H1 (cell line): ENCODE data around the gene TARP.

Source experiments
- CTCF ChIA-PET: fragments of 300-600 bp; sonication (Branson Sonifier 250); formaldehyde crosslinking; loops from one replicate; lab custom pipeline; 2021; ENCODE audit not compliant: partially characterized antibody; lab: Charles Lee
- POLR2A ChIA-PET: fragments of 300-600 bp; sonication (Branson Sonifier 250); formaldehyde crosslinking; loops from one replicate; lab custom pipeline; 2021; ENCODE audit warnings: inconsistent platforms; ENCODE audit not compliant: partially characterized antibody; lab: Charles Lee
- DNase-seq, 2 experiments: peaks; one replicate each; pipeline versions ENCODE4 v3.0.0 to v3.0.0-alpha.2; 2010 to 2022; ENCODE audit warnings: low spot score in 2 of 2, low read depth in 1 of 2, mixed read lengths in 1 of 2
- FAIRE-seq: peaks from 2 replicates; lab custom pipeline; 2011; peaks lifted over from hg19 to GRCh38; lab: Jason Lieb, UNC
- H2AFZ ChIP-seq: 2 replicates; pipeline ENCODE4 v1.8.1; 2012; ENCODE audit warnings: low read length, inconsistent platforms
- H2AK5ac ChIP-seq: 2 replicates; pipeline ENCODE4 v1.6.1; 2013; ENCODE audit warnings: low read depth, low read length
- H2BK120ac ChIP-seq: replicated peaks from 2 replicates; pipeline ENCODE3; 2013; ENCODE audit warnings: low read depth, low read length, inconsistent platforms
- H2BK12ac ChIP-seq: 2 replicates; pipeline ENCODE4 v1.6.1; 2013; ENCODE audit warnings: low read depth, low read length
- H2BK15ac ChIP-seq: 2 replicates; pipeline ENCODE4 v1.6.1; 2013; ENCODE audit warnings: low read length
- H2BK20ac ChIP-seq: 2 replicates; pipeline ENCODE4 v1.6.1; 2013; ENCODE audit warnings: low read length
- H2BK5ac ChIP-seq: 2 replicates; pipeline ENCODE4 v1.6.1; 2013; ENCODE audit warnings: low read depth, low read length
- H3K14ac ChIP-seq: 2 replicates; pipeline ENCODE4 v1.6.1; 2013; ENCODE audit warnings: inconsistent platforms; ENCODE audit not compliant: insufficient read length
- H3K18ac ChIP-seq: 2 replicates; pipeline ENCODE4 v1.6.1; 2013; ENCODE audit warnings: low read length; ENCODE audit errors: extremely low read depth
- H3K23ac ChIP-seq: 2 replicates; pipeline ENCODE4 v1.6.1; 2013; ENCODE audit warnings: inconsistent platforms; ENCODE audit not compliant: insufficient read length
- H3K23me2 ChIP-seq: 2 replicates; pipeline ENCODE4 v1.6.1; 2013; ENCODE audit warnings: low read depth, low read length
- H3K27ac ChIP-seq: 2 replicates; pipeline ENCODE4 v1.6.1; 2011; ENCODE audit warnings: low read depth, low read length, inconsistent platforms
- H3K27me3 ChIP-seq, 4 experiments: replicated peaks in 1 of 4; 1 replicate in 1 of 4; 2 replicates in 3 of 4; pipeline versions ENCODE4 v1.6.1 to v1.8.1; 2011 to 2013; ENCODE audit warnings: low read length in 3 of 4, mild to moderate bottlenecking in 3 of 4, inconsistent platforms in 2 of 4, mixed read lengths in 2 of 4, moderate library complexity in 1 of 4; ENCODE audit not compliant: control insufficient read depth in 3 of 4, insufficient read depth in 3 of 4; ENCODE audit errors: extremely low read depth in 1 of 4
- H3K36me3 ChIP-seq, 4 experiments: 2 replicates each; pipeline versions ENCODE4 v1.6.1 to v1.8.1; 2011 to 2013; ENCODE audit warnings: mild to moderate bottlenecking in 4 of 4, low read length in 3 of 4, moderate library complexity in 2 of 4, control low read depth in 1 of 4, inconsistent platforms in 1 of 4; ENCODE audit not compliant: insufficient read depth in 4 of 4, control insufficient read depth in 2 of 4
- H3K4ac ChIP-seq: replicated peaks from 2 replicates; pipeline ENCODE3; 2013; ENCODE audit warnings: low read length, low read depth, mixed read lengths, inconsistent platforms; ENCODE audit not compliant: insufficient read length
- H3K4me1 ChIP-seq, 4 experiments: replicated peaks in 1 of 4; 1 replicate in 1 of 4; 2 replicates in 3 of 4; pipeline versions ENCODE4 v1.6.1 to v1.8.1; 2011 to 2013; ENCODE audit warnings: low read length in 3 of 4, inconsistent platforms in 2 of 4, mixed read lengths in 1 of 4; ENCODE audit not compliant: insufficient read depth in 4 of 4, control insufficient read depth in 3 of 4
- H3K4me2 ChIP-seq, 2 experiments: 2 replicates each; pipeline versions ENCODE4 v1.6.1 to v1.8.1; 2011 to 2013; ENCODE audit warnings: low read depth in 2 of 2, low read length in 2 of 2, control low read depth in 1 of 2, inconsistent platforms in 1 of 2, mild to moderate bottlenecking in 1 of 2; ENCODE audit not compliant: insufficient read depth in 1 of 2
- H3K4me3 ChIP-seq, 4 experiments: fragments of 200-600, 300-600 bp in 1 of 4; sonication (generic), shearing (Covaris generic), sonication (Bioruptor Twin) in 1 of 4; 2 replicates each; pipeline versions ENCODE4 v1.5.1 to v1.8.1; 2011 to 2016; ENCODE audit warnings: low read length in 4 of 4, low read depth in 3 of 4, control low read depth in 2 of 4, inconsistent platforms in 2 of 4, mild to moderate bottlenecking in 2 of 4, mixed read lengths in 1 of 4, moderate library complexity in 1 of 4; ENCODE audit not compliant: insufficient read depth in 2 of 4; ENCODE audit errors: extremely low read depth in 1 of 4
- H3K56ac ChIP-seq: replicated peaks from 2 replicates; pipeline ENCODE3; 2013; ENCODE audit warnings: low read depth, mild to moderate bottlenecking, mixed read lengths, low read length, inconsistent platforms; ENCODE audit not compliant: insufficient read length
- H3K79me1 ChIP-seq: 2 replicates; pipeline ENCODE4 v1.6.1; 2013; ENCODE audit warnings: low read depth, low read length, control low read depth
- H3K79me2 ChIP-seq, 2 experiments: 2 replicates each; pipeline versions ENCODE4 v1.6.1 to v1.8.1; 2012 to 2013; ENCODE audit warnings: low read length in 2 of 2, mild to moderate bottlenecking in 2 of 2, inconsistent platforms in 1 of 2; ENCODE audit not compliant: insufficient read depth in 2 of 2, control insufficient read depth in 1 of 2
- H3K9ac ChIP-seq, 4 experiments: replicated peaks in 1 of 4; 1 replicate in 1 of 4; 2 replicates in 3 of 4; pipeline versions ENCODE4 v1.6.1 to v1.8.1; 2011 to 2013; ENCODE audit warnings: low read depth in 3 of 4, low read length in 3 of 4, control low read depth in 2 of 4, mild to moderate bottlenecking in 2 of 4, moderate library complexity in 2 of 4, inconsistent platforms in 1 of 4; ENCODE audit errors: extremely low read depth in 1 of 4
- H3K9me3 ChIP-seq, 2 experiments: 2 replicates each; pipeline versions ENCODE4 v1.6.1 to v1.8.1; 2012 to 2013; ENCODE audit warnings: mild to moderate bottlenecking in 2 of 2, moderate library complexity in 2 of 2, control low read depth in 1 of 2, inconsistent platforms in 1 of 2, low read depth in 1 of 2, low read length in 1 of 2, mixed read lengths in 1 of 2; ENCODE audit not compliant: insufficient read depth in 2 of 2
- H4K20me1 ChIP-seq, 2 experiments: replicated peaks in 1 of 2; 2 replicates each; pipeline versions ENCODE3 to v1.8.1; 2011 to 2013; ENCODE audit warnings: inconsistent platforms in 2 of 2, low read length in 2 of 2, mild to moderate bottlenecking in 1 of 2; ENCODE audit not compliant: insufficient read depth in 2 of 2, control insufficient read depth in 1 of 2
- H4K5ac ChIP-seq: 2 replicates; pipeline ENCODE4 v1.6.1; 2013; ENCODE audit warnings: low read length, low read depth, mixed read lengths, inconsistent platforms; ENCODE audit not compliant: insufficient read length
- H4K8ac ChIP-seq: 2 replicates; pipeline ENCODE4 v1.8.0; 2013; ENCODE audit warnings: mild to moderate bottlenecking, moderate library complexity, low read length, inconsistent platforms; ENCODE audit not compliant: insufficient read depth; ENCODE audit errors: extremely low read depth
- H4K91ac ChIP-seq: replicated peaks from 2 replicates; pipeline ENCODE3; 2013; ENCODE audit warnings: low read length, mixed read lengths, inconsistent platforms; ENCODE audit not compliant: insufficient read length
- CHD1 ChIP-seq: IDR thresholded peaks from 2 replicates; pipeline ENCODE4 v1.6.1; 2012; ENCODE audit warnings: low read depth, low read length, improper control_type of control experiment
- GABPA ChIP-seq: IDR thresholded peaks from 2 replicates; pipeline ENCODE4 v1.6.1; 2011; ENCODE audit warnings: mild to moderate bottlenecking, low read length, moderate library complexity, borderline replicate concordance; ENCODE audit not compliant: insufficient read depth
- JUN ChIP-seq: IDR thresholded peaks from 2 replicates; pipeline ENCODE4 v1.6.1; 2011; ENCODE audit warnings: low read depth, mild to moderate bottlenecking, improper control_type of control experiment, low read length
- KDM5A ChIP-seq: fragments of 200-600 bp; IDR thresholded peaks from 2 replicates; pipeline ENCODE4 v1.7.1; 2012; ENCODE audit warnings: mild to moderate bottlenecking, low read length, inconsistent platforms, mixed read lengths
- MAX ChIP-seq: IDR thresholded peaks from 2 replicates; pipeline ENCODE4 v1.6.1; 2012; ENCODE audit warnings: inconsistent platforms
- PHF8 ChIP-seq: fragments of 200-600 bp; sonication (generic); conservative IDR thresholded peaks from 2 replicates; pipeline ENCODE4 v1.7.1; 2012; ENCODE audit warnings: low read depth, mild to moderate bottlenecking, inconsistent platforms, low read length, moderate library complexity
- SRF ChIP-seq: IDR thresholded peaks from 2 replicates; pipeline ENCODE4 v1.6.1; 2011; ENCODE audit warnings: mild to moderate bottlenecking, low read depth, low read length, moderate library complexity
- TBP ChIP-seq: IDR thresholded peaks from 2 replicates; pipeline ENCODE4 v1.6.1; 2011; ENCODE audit warnings: low read depth, low read length, improper control_type of control experiment
- USF2 ChIP-seq: IDR thresholded peaks from 2 replicates; pipeline ENCODE4 v1.6.1; 2011; ENCODE audit warnings: low read length, improper control_type of control experiment
- WGBS, 2 experiments: shearing (Covaris generic) in 1 of 2; methylation state at CpG; one replicate each; pipeline versions ENCODE4 v1.1.6 to v1.1.7; 2013 to 2015; ENCODE audit warnings: low lambda C conversion rate in 2 of 2, mixed read lengths in 2 of 2, inconsistent platforms in 1 of 2, low coverage in 1 of 2, missing lambda C conversion rate in 1 of 2; ENCODE audit not compliant: insufficient replicate concordance in 2 of 2, insufficient coverage in 1 of 2, insufficient read length in 1 of 2; ENCODE audit errors: extremely low coverage in 1 of 2, missing lambda C conversion rate in 1 of 2; 5-methylcytosine and 5-hydroxymethylcytosine counted together

The TARP gene

GRCh38 chr7:38291650-38292049, 18.2 kb upstream of the TARP start:
- Histone ChIP-seq H3K4me3 (no peak overlapping the region), H3K27ac (no peak overlapping the region), H2BK120ac (no peak overlapping the region), H3K14ac (no peak overlapping the region), H2AFZ (no peak overlapping the region), H3K56ac (no peak overlapping the region), H3K27me3 (no peaks in the 10 kb centered on the region), H3K9me3 (no peaks in the 10 kb centered on the region), H2AK5ac (no peak overlapping the region), H4K8ac (no peak overlapping the region), H2BK15ac (no peak overlapping the region), H4K91ac (no peak overlapping the region), H3K79me1 (no peaks in the 10 kb centered on the region), H3K9ac (no peak overlapping the region), H3K79me2 (no peaks in the 10 kb centered on the region), H3K36me3 (no peaks in the 10 kb centered on the region), H3K4ac (no peak overlapping the region), H3K23ac (no peak overlapping the region), H3K4me2 (no peak overlapping the region), H3K4me1 (no peaks in the 10 kb centered on the region), H2BK20ac (no peak overlapping the region), H4K5ac (no peak overlapping the region)
- POLR2A ChIA-PET: no interaction called here
- 92% methylated on average over 2 of the region's 2 CpGs; no CpG with 5 or more reads in 1 of the 2 experiments for WGBS, 2 experiments
- CTCF ChIA-PET: interaction anchor here (1.2 to 3.3 kb wide), 8 partner anchors 8 to 76 kb away, joined by 3 to 13 read pairs (median 6); no protein-coding TSS in a partner anchor
- FAIRE-seq: no peak
- no peak for DNase-seq
- no peak for TF ChIP-seq JUN
- TF ChIP-seq PHF8: no peak
- no peak for TF ChIP-seq GABPA
- no peak for TF ChIP-seq MAX
- TF ChIP-seq USF2: no peak
- no peak for TF ChIP-seq SRF
- no peak for TF ChIP-seq TBP
- TF ChIP-seq KDM5A: no peak
- TF ChIP-seq CHD1: no peak
- TF ChIP-seq, all 59 proteins: peak for 0
- Histone ChIP-seq H3K23me2 (no peaks in the 10 kb centered on the region), H2BK12ac (no peak overlapping the region), H3K18ac (no peak overlapping the region), H2BK5ac (no peak overlapping the region), H4K20me1 (no peaks in the 10 kb centered on the region)
